Large intestine (tissue), 3 donors: ENCODE results near the gene SUPT20HL2. TPM values are rescaled to one million over a fixed set of nuclear protein-coding genes. Genes with fewer than 3 reads are reported as not detected.
"Not testable (repeated sequence)": the region's sequence is repeated elsewhere in the genome, so short reads cannot be mapped to it uniquely, and the experiment has no call there.

Experiments used
- DNase-seq, 2 donors: peaks; one replicate each; pipeline versions ENCODE4 v3.0.0 to v3.0.0-alpha.2; 2013
- H3K27ac ChIP-seq: one replicate; pipeline ENCODE4 v1.5.1; 2013; ENCODE audit warnings: low read length
- H3K27me3 ChIP-seq: 2 replicates; pipeline ENCODE4 v1.6.1; 2013; ENCODE audit warnings: low read length; ENCODE audit not compliant: control insufficient read depth, insufficient read depth
- H3K36me3 ChIP-seq: 2 replicates; pipeline ENCODE4 v1.6.1; 2013; ENCODE audit warnings: low read length; ENCODE audit not compliant: control insufficient read depth, insufficient read depth
- H3K4me1 ChIP-seq: one replicate; pipeline ENCODE4 v1.6.1; 2013; ENCODE audit warnings: low read length; ENCODE audit not compliant: control insufficient read depth, insufficient read depth
- H3K4me3 ChIP-seq: one replicate; pipeline ENCODE4 v1.5.1; 2013; ENCODE audit warnings: low read length
- H3K9me3 ChIP-seq: one replicate; pipeline ENCODE4 v1.6.1; 2013; ENCODE audit warnings: mild to moderate bottlenecking, low read depth, low read length, moderate library complexity; ENCODE audit not compliant: control insufficient read depth
- WGBS: methylation state at CpG from one replicate; pipeline ENCODE4 v1.1.5; 2013; ENCODE audit warnings: low lambda C conversion rate; ENCODE audit not compliant: insufficient coverage; 5-methylcytosine and 5-hydroxymethylcytosine counted together
- polyA plus RNA-seq: library from polyadenylated mRNA; unstranded; fragments of 120-200 nt; gene quantifications from one replicate; pipeline ENCODE4 v1.2.1, GENCODE V29; 2013

Gene SUPT20HL2
- polyA plus RNA-seq, 1 donor: 0.04 TPM

- no peak overlapping the region for H3K27ac ChIP-seq
- no peak overlapping the region for H3K4me3 ChIP-seq
- H3K36me3 ChIP-seq: no peaks in the 10 kb centered on the region
- H3K27me3 ChIP-seq: no peaks in the 10 kb centered on the region
- no peaks in the 10 kb centered on the region for H3K4me1 ChIP-seq
- no peak for DNase-seq
- no peaks in the 10 kb centered on the region for H3K9me3 ChIP-seq
- no CpG with 5 or more reads among the region's 1 CpG for WGBS
These were observed 22.0 kb upstream of the SUPT20HL2 start for GRCh38 chrX:24335871-24336270.

- Histone ChIP-seq H3K27me3 (no peaks in the 10 kb centered on the region), H3K4me1 (no peaks in the 10 kb centered on the region), H3K9me3 (no peaks in the 10 kb centered on the region), H3K36me3 (no peaks in the 10 kb centered on the region), H3K4me3 (no peak overlapping the region), H3K27ac (no peak overlapping the region)
- no peak for DNase-seq
These were observed 20.6 kb upstream of the SUPT20HL2 start for GRCh38 chrX:24334461-24334860.

GRCh38 chrX:24333371-24333770 is 19.5 kb upstream of the SUPT20HL2 start:
- Histone ChIP-seq H3K27ac (no peak overlapping the region), H3K36me3 (no peaks in the 10 kb centered on the region), H3K4me3 (no peak overlapping the region), H3K27me3 (no peaks in the 10 kb centered on the region), H3K4me1 (no peaks in the 10 kb centered on the region), H3K9me3 (no peaks in the 10 kb centered on the region)
- DNase-seq: no peak
- WGBS: no CpG with 5 or more reads among the region's 1 CpG

- no peaks in the 10 kb centered on the region for H3K36me3 ChIP-seq
- no peak overlapping the region for H3K27ac ChIP-seq
- no CpG with 5 or more reads among the region's 4 CpGs for WGBS
These were observed 19.0 kb upstream of the SUPT20HL2 start for GRCh38 chrX:24332878-24333277.

GRCh38 chrX:24325231-24325630 is 11.4 kb upstream of the SUPT20HL2 start:
- Histone ChIP-seq H3K36me3 (no peaks in the 10 kb centered on the region), H3K27ac (no peak overlapping the region), H3K4me3 (no peak overlapping the region), H3K9me3 (no peaks in the 10 kb centered on the region), H3K27me3 (no peaks in the 10 kb centered on the region), H3K4me1 (no peaks in the 10 kb centered on the region)
- no peak for DNase-seq
- no CpG with 5 or more reads among the region's 1 CpG for WGBS

More at GRCh38 chrX:24332878-24333277, 19.0 kb upstream of the SUPT20HL2 start:
- H3K9me3 ChIP-seq: no peaks in the 10 kb centered on the region
- no peaks in the 10 kb centered on the region for H3K27me3 ChIP-seq
- no peaks in the 10 kb centered on the region for H3K4me1 ChIP-seq
- no peak for DNase-seq
- H3K4me3 ChIP-seq: no peak overlapping the region

GRCh38 chrX:24321741-24322395 is 8.0 kb upstream of the SUPT20HL2 start:
- no peaks in the 10 kb centered on the region for H3K27me3 ChIP-seq
- H3K27ac ChIP-seq: no peak overlapping the region
- no peaks in the 10 kb centered on the region for H3K9me3 ChIP-seq
- WGBS: no CpG with 5 or more reads among the region's 4 CpGs
- H3K4me1 ChIP-seq: no peaks in the 10 kb centered on the region
- H3K36me3 ChIP-seq: no peaks in the 10 kb centered on the region
- DNase-seq: no peak
- no peak overlapping the region for H3K4me3 ChIP-seq

- DNase-seq: no peak
- H3K36me3 ChIP-seq: no peaks in the 10 kb centered on the region
- H3K4me1 ChIP-seq: no peaks in the 10 kb centered on the region
- peaks cover 2% of the 10 kb centered on the region for H3K9me3 ChIP-seq
- H3K27me3 ChIP-seq: no peaks in the 10 kb centered on the region
- H3K4me3 ChIP-seq: no peak overlapping the region
- WGBS: 60% methylated on average over 1 of the region's 1 CpG
- H3K27ac ChIP-seq: no peak overlapping the region
These were observed 3.7 kb upstream of the SUPT20HL2 start for GRCh38 chrX:24317567-24317966.

- Histone ChIP-seq H3K27me3 (no peaks in the 10 kb centered on the region), H3K27ac (no peak overlapping the region), H3K4me1 (no peaks in the 10 kb centered on the region), H3K36me3 (no peaks in the 10 kb centered on the region), H3K9me3 (peaks cover 2% of the 10 kb centered on the region), H3K4me3 (no peak overlapping the region)
- no CpG with 5 or more reads among the region's 1 CpG for WGBS
- no peak for DNase-seq
These were observed 2.2 kb upstream of the SUPT20HL2 start for GRCh38 chrX:24316111-24316510.

GRCh38 chrX:24312249-24312607 is 1.6 kb downstream of the SUPT20HL2 start:
- not testable (repeated sequence) for H3K27me3 ChIP-seq, H3K4me1 ChIP-seq, DNase-seq, H3K9me3 ChIP-seq, H3K36me3 ChIP-seq, H3K27ac ChIP-seq, H3K4me3 ChIP-seq
- WGBS: no CpG with 5 or more reads among the region's 6 CpGs

- H3K27me3 ChIP-seq, H3K27ac ChIP-seq, DNase-seq, H3K4me1 ChIP-seq, H3K9me3 ChIP-seq, H3K4me3 ChIP-seq, H3K36me3 ChIP-seq: not testable (repeated sequence)
- WGBS: no CpG with 5 or more reads among the region's 22 CpGs
These were observed 2.2 kb downstream of the SUPT20HL2 start for GRCh38 chrX:24311507-24312248.

GRCh38 chrX:24310916-24311315 is 3.0 kb downstream of the SUPT20HL2 start:
- no CpG with 5 or more reads among the region's 3 CpGs for WGBS
- not testable (repeated sequence) for H3K27ac ChIP-seq, H3K27me3 ChIP-seq, H3K36me3 ChIP-seq, H3K9me3 ChIP-seq, DNase-seq, H3K4me1 ChIP-seq, H3K4me3 ChIP-seq
